Measurements from ENCODE around the gene GDA. TPM values are rescaled to one million over a fixed set of nuclear protein-coding genes. Genes with fewer than 3 reads are reported as not detected.

GDA gene
- total RNA-seq, 1 experiment from 2014 or later, result 3.6 TPM

GRCh38 chr9:72262063-72262462 is 112.8 kb downstream of the GDA start:
- no peak overlapping the region for H2BK12ac ChIP-seq (ENCODE audit: insufficient read length, low read depth, low read length)
- whole genome bisulfite sequencing (ENCODE audit: extremely low coverage, insufficient read length, low lambda C conversion rate), result no CpG with 5 or more reads among the region's 2 CpGs
- H4K5ac ChIP-seq (ENCODE audit: insufficient read length, low read depth, low read length), result no peak overlapping the region
- TF ChIP-seq CTCF (conservative IDR thresholded peaks at IDR 0.05), result no peak
- Mint-ChIP-seq H3K9me3 (no peaks in the 10 kb centered on the region; a peak in 1 of 5 replicates), H3K36me3 (ENCODE audit: insufficient read depth in 1 of 3, low read depth in 3 of 3) (no peaks in the 10 kb centered on the region), H3K4me1 (no peaks in the 10 kb centered on the region), H3K4me3 (no peak overlapping the region), H3K27me3 (ENCODE audit: low read depth) (no peaks in the 10 kb centered on the region), H3K27ac (no peak overlapping the region)
- H3T11ph ChIP-seq (ENCODE audit: low read length), result no peak overlapping the region
- H2BK20ac ChIP-seq (ENCODE audit: low read depth, low read length, poor library complexity, severe bottlenecking), result no peak overlapping the region
- no peak overlapping the region for H3K4me2 ChIP-seq (ENCODE audit: insufficient read depth, insufficient read length, low read length)
- H3K79me2 ChIP-seq (ENCODE audit: insufficient read depth, low read length), result no peaks in the 10 kb centered on the region
- no peaks in the 10 kb centered on the region for H3K79me1 ChIP-seq (ENCODE audit: insufficient read depth, low read depth, low read length, poor library complexity, severe bottlenecking)
- H4K91ac ChIP-seq (ENCODE audit: insufficient read length, low read depth, low read length), result no peak overlapping the region
- H3K18ac ChIP-seq (ENCODE audit: insufficient read length, low read depth, low read length), result no peak overlapping the region
- H2AFZ ChIP-seq (ENCODE audit: low read length), result no peak overlapping the region
- no peak overlapping the region for H2BK15ac ChIP-seq (ENCODE audit: low read depth, low read length)
- H3K9ac ChIP-seq (ENCODE audit: extremely low read depth, insufficient read length, low read length), result no peak overlapping the region
- no peak overlapping the region for H3K4ac ChIP-seq (ENCODE audit: low read depth, low read length)
- no peak overlapping the region for H4K8ac ChIP-seq (replicated peaks; ENCODE audit: insufficient read length, low read depth, low read length)
- H3K4me1 ChIP-seq (ENCODE audit: insufficient read depth, low read length), result no peaks in the 10 kb centered on the region
- no peak overlapping the region for H3K27ac ChIP-seq (ENCODE audit: insufficient read length, low read depth, low read length)
- no peak overlapping the region for H3K56ac ChIP-seq (ENCODE audit: insufficient read length, low read depth, low read length)
- DNase-seq, result no peak
- H2BK5ac ChIP-seq (ENCODE audit: insufficient read length, low read length), result no peak overlapping the region
- H3K27me3 ChIP-seq (ENCODE audit: insufficient read depth, low read length), result no peaks in the 10 kb centered on the region
- H3K23ac ChIP-seq (ENCODE audit: insufficient read length, low read depth, low read length), result no peak overlapping the region
- no peaks in the 10 kb centered on the region for H3K9me3 ChIP-seq (ENCODE audit: control insufficient read depth, low read depth, low read length)
- no peaks in the 10 kb centered on the region for H3K23me2 ChIP-seq (ENCODE audit: insufficient read length, low read depth, low read length, poor library complexity, severe bottlenecking)
- H4K20me1 ChIP-seq (ENCODE audit: control insufficient read depth, insufficient read depth, insufficient read length), result no peaks in the 10 kb centered on the region
- no peak overlapping the region for H2AK5ac ChIP-seq (ENCODE audit: insufficient read length, low read length)
- no peak overlapping the region for H2BK120ac ChIP-seq (ENCODE audit: low read depth, low read length, poor library complexity, severe bottlenecking)
- no peak overlapping the region for H3K14ac ChIP-seq (ENCODE audit: insufficient read depth, low read length)

All from H9 (cell line).